Cardiac muscle cell (in vitro differentiated cells and primary cell): ENCODE results near the gene VAV1. TPM values are rescaled to one million over a fixed set of nuclear protein-coding genes. Genes with fewer than 3 reads are reported as not detected.
A peak's percentile ranks its signal among the peaks of the same experiment; 100 is the strongest.
"Not testable (repeated sequence)": the region's sequence is repeated elsewhere in the genome, so short reads cannot be mapped to it uniquely, and the experiment has no call there.

ENCODE experiments used
- DNase-seq, 2 donors: peaks; one replicate each; pipeline versions ENCODE4 v3.0.0 to v3.0.0-alpha.2; 2010 to 2017; ENCODE audit warnings: low read depth in 1 of 2, low spot score in 1 of 2
- H3K27ac ChIP-seq: fragments of 200-600 bp; sonication (generic); 2 replicates; pipeline ENCODE4 v1.5.1; 2016
- H3K27me3 ChIP-seq: fragments of 200-600 bp; sonication (generic); 2 replicates; pipeline ENCODE4 v1.6.0; 2016; ENCODE audit warnings: control low read depth
- H3K36me3 ChIP-seq: fragments of 200-600 bp; sonication (generic); 2 replicates; pipeline ENCODE4 v1.5.1; 2016; ENCODE audit warnings: control low read depth
- H3K4me1 ChIP-seq: fragments of 200-600 bp; sonication (generic); 2 replicates; pipeline ENCODE4 v1.8.1; 2017; ENCODE audit warnings: low read depth, mild to moderate bottlenecking, mixed run types
- H3K4me3 ChIP-seq: fragments of 200-600 bp; sonication (generic); 2 replicates; pipeline ENCODE4 v1.5.1; 2016; ENCODE audit warnings: mild to moderate bottlenecking
- H3K9me3 ChIP-seq: fragments of 200-600 bp; sonication (generic); 2 replicates; pipeline ENCODE4 v1.5.1; 2017; ENCODE audit warnings: low read depth, mild to moderate bottlenecking, control low read depth
- CTCF ChIP-seq: IDR thresholded peaks from 2 replicates; pipeline ENCODE4 v1.5.1; 2012; ENCODE audit warnings: low read depth, mild to moderate bottlenecking, low read length
- polyA plus RNA-seq: library from polyadenylated mRNA; unstranded; fragments of >200 nt; fragmentation: Nextera tagmentation; extraction: Ambion mirVana; gene quantifications from 2 replicates; pipeline ENCODE4 v1.2.1, GENCODE V29; 2016
- total RNA-seq: library from RNA; depleted of rRNA; stranded (reverse); fragments of >200 nt; gene quantifications from 2 replicates; pipeline ENCODE4 v1.2.3, GENCODE V29; 2016

The VAV1 gene
- total and polyA plus RNA-seq, 2 experiments from 2014 or later: not detected

- Histone ChIP-seq H3K4me3 (peak within 1 kb of the TSS; percentile 34), H3K27ac (no peak within 1 kb of the TSS), H3K4me1 (no peaks in the 10 kb centered on the region), H3K9me3 (no peaks in the 10 kb centered on the region), H3K27me3 (peaks cover 15% of the 10 kb centered on the region), H3K36me3 (no peaks in the 10 kb centered on the region)
- TF ChIP-seq CTCF: no peak
- peak; percentile 56 to 79 for DNase-seq
Measured at GRCh38 chr19:6767357-6768235, 4.9 kb upstream of the VAV1 start, which contains the start of gene SH2D3A. TSS of gene SH2D3A (minus strand) at chr19:6767435. CDS start at chr19:6763748, 3,687 bp downstream.

- H3K4me3 ChIP-seq: no peak overlapping the region
- TF ChIP-seq CTCF: no peak
- H3K27ac ChIP-seq: no peak overlapping the region
- no peaks in the 10 kb centered on the region for H3K9me3 ChIP-seq
- peaks cover 15% of the 10 kb centered on the region for H3K27me3 ChIP-seq
- no peak for DNase-seq
- H3K4me1 ChIP-seq: no peaks in the 10 kb centered on the region
- H3K36me3 ChIP-seq: no peaks in the 10 kb centered on the region
Measured at GRCh38 chr19:6768236-6768785, 4.2 kb upstream of the VAV1 start.

GRCh38 chr19:6769006-6769619, 3.4 kb upstream of the VAV1 start:
- peak; percentile 28 to 44 for DNase-seq
- peaks cover 15% of the 10 kb centered on the region for H3K27me3 ChIP-seq
- TF ChIP-seq CTCF: peak; percentile 37
- no peak overlapping the region for H3K27ac ChIP-seq
- H3K9me3 ChIP-seq: no peaks in the 10 kb centered on the region
- H3K4me3 ChIP-seq: no peak overlapping the region
- no peaks in the 10 kb centered on the region for H3K4me1 ChIP-seq
- H3K36me3 ChIP-seq: no peaks in the 10 kb centered on the region

- H3K27ac ChIP-seq, DNase-seq, H3K4me1 ChIP-seq, H3K9me3 ChIP-seq, H3K27me3 ChIP-seq, H3K4me3 ChIP-seq, H3K36me3 ChIP-seq: not testable (repeated sequence)
Measured at GRCh38 chr19:6771648-6772027, 870 bp upstream of the VAV1 start.

- Histone ChIP-seq H3K4me1 (no peaks in the 10 kb centered on the region), H3K4me3 (no peak overlapping the region), H3K27me3 (no peaks in the 10 kb centered on the region), H3K9me3 (no peaks in the 10 kb centered on the region), H3K27ac (no peak overlapping the region), H3K36me3 (no peaks in the 10 kb centered on the region)
- DNase-seq: no peak
- no peak for TF ChIP-seq CTCF
Measured at GRCh38 chr19:6772866-6773322, 386 bp downstream of the VAV1 start.
